Measurements from ENCODE around the gene FBXO8. TPM values are rescaled to one million over a fixed set of nuclear protein-coding genes. Genes with fewer than 3 reads are reported as not detected.
A peak's percentile ranks its signal among the peaks of the same experiment; 100 is the strongest.

The FBXO8 gene
- polyA plus RNA-seq, 1 of the 3 experiments (the other 2 are of a cell fraction) = 16.0 TPM

DNA sequence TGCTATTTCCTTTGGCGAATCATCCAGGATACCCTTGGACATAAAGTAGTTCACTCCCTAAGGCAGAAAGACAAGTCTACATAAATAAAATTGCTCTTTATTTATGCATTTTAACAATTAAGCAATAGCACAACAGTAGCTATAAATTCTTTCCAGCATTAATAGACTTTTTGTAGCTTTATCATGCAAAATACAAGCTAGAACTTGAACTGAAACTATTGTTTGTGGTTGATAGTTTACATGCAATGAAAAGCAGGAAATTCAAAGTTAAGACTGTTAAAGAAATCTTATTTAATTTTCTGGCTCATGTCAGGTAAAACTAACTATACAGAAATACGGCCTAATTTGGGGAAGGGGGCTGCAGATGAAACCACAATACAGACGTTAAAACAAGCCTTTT is 42.3 kb downstream of the FBXO8 start:
- Histone ChIP-seq H3K27ac (ENCODE audit: low read depth in 2 of 2, low read length in 1 of 2) (peak overlapping the region in 1 of 2 experiments; percentile 22; a peak in 1 of 4 replicates), H3K4me2 (no peak overlapping the region), H3K27me3 (ENCODE audit: insufficient read depth) (no peaks in the 10 kb centered on the region), H3K4me1 (ENCODE audit: control insufficient read depth in 1 of 2, insufficient read depth in 2 of 2, low read depth in 1 of 2, low read length in 1 of 2) (peaks cover under 1 to 2% of the 10 kb centered on the region in 2 experiments; a peak in 1 of 4 replicates), H3K79me2 (ENCODE audit: insufficient read depth) (no peaks in the 10 kb centered on the region), H3K36me3 (replicated peaks in 1 of 2; ENCODE audit: control insufficient read depth in 1 of 2, insufficient read depth in 2 of 2, low read length in 1 of 2) (peaks cover 39 to 55% of the 10 kb centered on the region in 2 experiments), H2AFZ (ENCODE audit: low read depth) (no peak overlapping the region), H3K9ac (no peak overlapping the region), H3F3A (replicated peaks; ENCODE audit: insufficient read depth) (peaks cover 4% of the 10 kb centered on the region), H3K4me3 (ENCODE audit: low read depth in 2 of 2, low read length in 1 of 2) (no peak overlapping the region), H3K9me2 (no peaks in the 10 kb centered on the region; the same call in 1 of the 2 replicates), H4K20me1 (ENCODE audit: insufficient read depth) (no peaks in the 10 kb centered on the region), H3K9me3 (no peaks in the 10 kb centered on the region)
- ChIA-PET CTCF (interaction anchor here (0.6 to 0.8 kb wide), 3 partner anchors 12 to 52 kb away, joined by 3 read pairs; no protein-coding TSS in a partner anchor), POLR2A (no interaction called here)
- TF ChIP-seq MXI1 (IDR thresholded peaks at IDR 0.05; ENCODE audit: low read depth, low read length) = no peak
- TF ChIP-seq, protein P1, sequence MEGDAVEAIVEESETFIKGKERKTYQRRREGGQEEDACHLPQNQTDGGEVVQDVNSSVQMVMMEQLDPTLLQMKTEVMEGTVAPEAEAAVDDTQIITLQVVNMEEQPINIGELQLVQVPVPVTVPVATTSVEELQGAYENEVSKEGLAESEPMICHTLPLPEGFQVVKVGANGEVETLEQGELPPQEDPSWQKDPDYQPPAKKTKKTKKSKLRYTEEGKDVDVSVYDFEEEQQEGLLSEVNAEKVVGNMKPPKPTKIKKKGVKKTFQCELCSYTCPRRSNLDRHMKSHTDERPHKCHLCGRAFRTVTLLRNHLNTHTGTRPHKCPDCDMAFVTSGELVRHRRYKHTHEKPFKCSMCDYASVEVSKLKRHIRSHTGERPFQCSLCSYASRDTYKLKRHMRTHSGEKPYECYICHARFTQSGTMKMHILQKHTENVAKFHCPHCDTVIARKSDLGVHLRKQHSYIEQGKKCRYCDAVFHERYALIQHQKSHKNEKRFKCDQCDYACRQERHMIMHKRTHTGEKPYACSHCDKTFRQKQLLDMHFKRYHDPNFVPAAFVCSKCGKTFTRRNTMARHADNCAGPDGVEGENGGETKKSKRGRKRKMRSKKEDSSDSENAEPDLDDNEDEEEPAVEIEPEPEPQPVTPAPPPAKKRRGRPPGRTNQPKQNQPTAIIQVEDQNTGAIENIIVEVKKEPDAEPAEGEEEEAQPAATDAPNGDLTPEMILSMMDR (IDR thresholded peaks at IDR 0.05) = no peak
- TF ChIP-seq, protein P2, sequence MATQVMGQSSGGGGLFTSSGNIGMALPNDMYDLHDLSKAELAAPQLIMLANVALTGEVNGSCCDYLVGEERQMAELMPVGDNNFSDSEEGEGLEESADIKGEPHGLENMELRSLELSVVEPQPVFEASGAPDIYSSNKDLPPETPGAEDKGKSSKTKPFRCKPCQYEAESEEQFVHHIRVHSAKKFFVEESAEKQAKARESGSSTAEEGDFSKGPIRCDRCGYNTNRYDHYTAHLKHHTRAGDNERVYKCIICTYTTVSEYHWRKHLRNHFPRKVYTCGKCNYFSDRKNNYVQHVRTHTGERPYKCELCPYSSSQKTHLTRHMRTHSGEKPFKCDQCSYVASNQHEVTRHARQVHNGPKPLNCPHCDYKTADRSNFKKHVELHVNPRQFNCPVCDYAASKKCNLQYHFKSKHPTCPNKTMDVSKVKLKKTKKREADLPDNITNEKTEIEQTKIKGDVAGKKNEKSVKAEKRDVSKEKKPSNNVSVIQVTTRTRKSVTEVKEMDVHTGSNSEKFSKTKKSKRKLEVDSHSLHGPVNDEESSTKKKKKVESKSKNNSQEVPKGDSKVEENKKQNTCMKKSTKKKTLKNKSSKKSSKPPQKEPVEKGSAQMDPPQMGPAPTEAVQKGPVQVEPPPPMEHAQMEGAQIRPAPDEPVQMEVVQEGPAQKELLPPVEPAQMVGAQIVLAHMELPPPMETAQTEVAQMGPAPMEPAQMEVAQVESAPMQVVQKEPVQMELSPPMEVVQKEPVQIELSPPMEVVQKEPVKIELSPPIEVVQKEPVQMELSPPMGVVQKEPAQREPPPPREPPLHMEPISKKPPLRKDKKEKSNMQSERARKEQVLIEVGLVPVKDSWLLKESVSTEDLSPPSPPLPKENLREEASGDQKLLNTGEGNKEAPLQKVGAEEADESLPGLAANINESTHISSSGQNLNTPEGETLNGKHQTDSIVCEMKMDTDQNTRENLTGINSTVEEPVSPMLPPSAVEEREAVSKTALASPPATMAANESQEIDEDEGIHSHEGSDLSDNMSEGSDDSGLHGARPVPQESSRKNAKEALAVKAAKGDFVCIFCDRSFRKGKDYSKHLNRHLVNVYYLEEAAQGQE (IDR thresholded peaks at IDR 0.05; ENCODE audit: low read depth, low read length) = no peak
- TF ChIP-seq, protein P3, sequence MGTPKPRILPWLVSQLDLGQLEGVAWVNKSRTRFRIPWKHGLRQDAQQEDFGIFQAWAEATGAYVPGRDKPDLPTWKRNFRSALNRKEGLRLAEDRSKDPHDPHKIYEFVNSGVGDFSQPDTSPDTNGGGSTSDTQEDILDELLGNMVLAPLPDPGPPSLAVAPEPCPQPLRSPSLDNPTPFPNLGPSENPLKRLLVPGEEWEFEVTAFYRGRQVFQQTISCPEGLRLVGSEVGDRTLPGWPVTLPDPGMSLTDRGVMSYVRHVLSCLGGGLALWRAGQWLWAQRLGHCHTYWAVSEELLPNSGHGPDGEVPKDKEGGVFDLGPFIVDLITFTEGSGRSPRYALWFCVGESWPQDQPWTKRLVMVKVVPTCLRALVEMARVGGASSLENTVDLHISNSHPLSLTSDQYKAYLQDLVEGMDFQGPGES (IDR thresholded peaks at IDR 0.05; ENCODE audit: low read depth, low read length) = no peak
- TF ChIP-seq TEAD4 (IDR thresholded peaks at IDR 0.05; ENCODE audit: borderline replicate concordance, insufficient read depth) = no peak
- TF ChIP-seq NRF1 (IDR thresholded peaks at IDR 0.05; ENCODE audit: low read depth, low read length) = no peak
- no peak for TF ChIP-seq MEF2A (IDR thresholded peaks at IDR 0.05; ENCODE audit: borderline replicate concordance, low read depth)
- TF ChIP-seq, protein P4, sequence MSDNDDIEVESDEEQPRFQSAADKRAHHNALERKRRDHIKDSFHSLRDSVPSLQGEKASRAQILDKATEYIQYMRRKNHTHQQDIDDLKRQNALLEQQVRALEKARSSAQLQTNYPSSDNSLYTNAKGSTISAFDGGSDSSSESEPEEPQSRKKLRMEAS (IDR thresholded peaks at IDR 0.05; ENCODE audit: low read depth) = no peak
- TF ChIP-seq SMC3 (IDR thresholded peaks at IDR 0.05; ENCODE audit: low read depth, low read length) = no peak
- TF ChIP-seq RCOR1 (IDR thresholded peaks at IDR 0.05; ENCODE audit: low read length) = no peak
- no peak for TF ChIP-seq EZH2phosphoT487 (IDR thresholded peaks at IDR 0.05; ENCODE audit: borderline replicate concordance, low read depth)
- TF ChIP-seq NFIC (IDR thresholded peaks at IDR 0.05; ENCODE audit: borderline replicate concordance) = no peak
- TF ChIP-seq, protein P5, sequence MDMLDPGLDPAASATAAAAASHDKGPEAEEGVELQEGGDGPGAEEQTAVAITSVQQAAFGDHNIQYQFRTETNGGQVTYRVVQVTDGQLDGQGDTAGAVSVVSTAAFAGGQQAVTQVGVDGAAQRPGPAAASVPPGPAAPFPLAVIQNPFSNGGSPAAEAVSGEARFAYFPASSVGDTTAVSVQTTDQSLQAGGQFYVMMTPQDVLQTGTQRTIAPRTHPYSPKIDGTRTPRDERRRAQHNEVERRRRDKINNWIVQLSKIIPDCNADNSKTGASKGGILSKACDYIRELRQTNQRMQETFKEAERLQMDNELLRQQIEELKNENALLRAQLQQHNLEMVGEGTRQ (IDR thresholded peaks at IDR 0.05; ENCODE audit: borderline replicate concordance, low read depth, low read length) = no peak
- no peak for TF ChIP-seq GATA2 (CRISPR knock-in tag; IDR thresholded peaks at IDR 0.05)
- TF ChIP-seq, protein P6, sequence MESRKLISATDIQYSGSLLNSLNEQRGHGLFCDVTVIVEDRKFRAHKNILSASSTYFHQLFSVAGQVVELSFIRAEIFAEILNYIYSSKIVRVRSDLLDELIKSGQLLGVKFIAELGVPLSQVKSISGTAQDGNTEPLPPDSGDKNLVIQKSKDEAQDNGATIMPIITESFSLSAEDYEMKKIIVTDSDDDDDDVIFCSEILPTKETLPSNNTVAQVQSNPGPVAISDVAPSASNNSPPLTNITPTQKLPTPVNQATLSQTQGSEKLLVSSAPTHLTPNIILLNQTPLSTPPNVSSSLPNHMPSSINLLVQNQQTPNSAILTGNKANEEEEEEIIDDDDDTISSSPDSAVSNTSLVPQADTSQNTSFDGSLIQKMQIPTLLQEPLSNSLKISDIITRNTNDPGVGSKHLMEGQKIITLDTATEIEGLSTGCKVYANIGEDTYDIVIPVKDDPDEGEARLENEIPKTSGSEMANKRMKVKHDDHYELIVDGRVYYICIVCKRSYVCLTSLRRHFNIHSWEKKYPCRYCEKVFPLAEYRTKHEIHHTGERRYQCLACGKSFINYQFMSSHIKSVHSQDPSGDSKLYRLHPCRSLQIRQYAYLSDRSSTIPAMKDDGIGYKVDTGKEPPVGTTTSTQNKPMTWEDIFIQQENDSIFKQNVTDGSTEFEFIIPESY (IDR thresholded peaks at IDR 0.05; ENCODE audit: borderline replicate concordance, low read depth) = no peak
- TF ChIP-seq FOXJ3 (CRISPR knock-in tag; IDR thresholded peaks at IDR 0.05) = no peak
- 93% methylated on average over 3 of the region's 3 CpGs for WGBS (ENCODE audit: low lambda C conversion rate)
- no peak for DNase-seq
